H9 (cell line): ENCODE results near the gene GPN2. TPM values are rescaled to one million over a fixed set of nuclear protein-coding genes. Genes with fewer than 3 reads are reported as not detected.
A peak's percentile ranks its signal among the peaks of the same experiment; 100 is the strongest.

Source experiments
- DNase-seq: peaks from one replicate; pipeline ENCODE4 v3.0.0-alpha.2; 2017
- H2AFZ ChIP-seq: one replicate; pipeline ENCODE4 v1.6.1; 2013; ENCODE audit warnings: mild to moderate bottlenecking, low read length, control low read depth, moderate library complexity
- H2AK5ac ChIP-seq: 2 replicates; pipeline ENCODE4 v1.6.1; 2013; ENCODE audit warnings: low read length, control low read depth, mixed read lengths; ENCODE audit not compliant: insufficient read length
- H2BK120ac ChIP-seq: one replicate; pipeline ENCODE4 v1.6.1; 2013; ENCODE audit warnings: low read depth, mild to moderate bottlenecking, low read length, control low read depth, inconsistent platforms; ENCODE audit not compliant: poor library complexity, severe bottlenecking
- H2BK12ac ChIP-seq: 2 replicates; pipeline ENCODE4 v1.6.1; 2013; ENCODE audit warnings: low read length, control low read depth, mixed read lengths, low read depth; ENCODE audit not compliant: insufficient read length
- H2BK15ac ChIP-seq: 2 replicates; pipeline ENCODE4 v1.6.1; 2013; ENCODE audit warnings: low read depth, low read length, control low read depth
- H2BK20ac ChIP-seq: one replicate; pipeline ENCODE4 v1.6.1; 2013; ENCODE audit warnings: low read depth, mild to moderate bottlenecking, low read length, control low read depth, inconsistent platforms; ENCODE audit not compliant: poor library complexity, severe bottlenecking
- H2BK5ac ChIP-seq: 2 replicates; pipeline ENCODE4 v1.6.1; 2013; ENCODE audit warnings: low read length, control low read depth, mixed read lengths; ENCODE audit not compliant: insufficient read length
- H3K14ac ChIP-seq: 2 replicates; pipeline ENCODE4 v1.6.1; 2013; ENCODE audit warnings: low read length, control low read depth; ENCODE audit not compliant: insufficient read depth
- H3K18ac ChIP-seq: 2 replicates; pipeline ENCODE4 v1.6.1; 2013; ENCODE audit warnings: low read depth, mild to moderate bottlenecking, mixed read lengths, low read length, control low read depth; ENCODE audit not compliant: insufficient read length
- H3K23ac ChIP-seq: 2 replicates; pipeline ENCODE4 v1.6.1; 2013; ENCODE audit warnings: low read length, control low read depth, mixed read lengths, low read depth; ENCODE audit not compliant: insufficient read length
- H3K23me2 ChIP-seq: 2 replicates; pipeline ENCODE4 v1.6.1; 2013; ENCODE audit warnings: low read depth, mild to moderate bottlenecking, mixed read lengths, low read length, control low read depth; ENCODE audit not compliant: insufficient read length, poor library complexity, severe bottlenecking
- H3K27ac ChIP-seq: 2 replicates; pipeline ENCODE4 v1.5.1; 2013; ENCODE audit warnings: low read length, control low read depth, mixed read lengths, low read depth; ENCODE audit not compliant: insufficient read length
- H3K27me3 ChIP-seq: 2 replicates; pipeline ENCODE4 v1.6.1; 2013; ENCODE audit warnings: low read length, control low read depth, inconsistent platforms; ENCODE audit not compliant: insufficient read depth
- H3K4ac ChIP-seq: 2 replicates; pipeline ENCODE4 v1.6.1; 2013; ENCODE audit warnings: low read depth, mild to moderate bottlenecking, control low read depth, inconsistent platforms, low read length, moderate library complexity
- H3K4me1 ChIP-seq: 2 replicates; pipeline ENCODE4 v1.6.1; 2013; ENCODE audit warnings: low read length, control low read depth, inconsistent platforms; ENCODE audit not compliant: insufficient read depth
- H3K4me2 ChIP-seq: 2 replicates; pipeline ENCODE4 v1.6.1; 2013; ENCODE audit warnings: low read length, control low read depth, mixed read lengths; ENCODE audit not compliant: insufficient read length, insufficient read depth
- H3K56ac ChIP-seq: 2 replicates; pipeline ENCODE4 v1.6.1; 2013; ENCODE audit warnings: low read depth, mild to moderate bottlenecking, mixed read lengths, low read length, control low read depth; ENCODE audit not compliant: insufficient read length
- H3K79me1 ChIP-seq: 2 replicates; pipeline ENCODE4 v1.6.1; 2013; ENCODE audit warnings: low read depth, mild to moderate bottlenecking, moderate library complexity, low read length, control low read depth, inconsistent platforms; ENCODE audit not compliant: insufficient read depth, poor library complexity, severe bottlenecking
- H3K79me2 ChIP-seq: 2 replicates; pipeline ENCODE4 v1.6.1; 2013; ENCODE audit warnings: low read length, control low read depth, inconsistent platforms; ENCODE audit not compliant: insufficient read depth
- H3K9ac ChIP-seq: 2 replicates; pipeline ENCODE4 v1.6.1; 2013; ENCODE audit warnings: low read length, control low read depth, mixed read lengths; ENCODE audit not compliant: insufficient read length; ENCODE audit errors: extremely low read depth
- H3K9me3 ChIP-seq: one replicate; pipeline ENCODE4 v1.6.1; 2013; ENCODE audit warnings: low read depth, low read length, inconsistent platforms; ENCODE audit not compliant: control insufficient read depth
- H3T11ph ChIP-seq: one replicate; pipeline ENCODE4 v1.6.1; 2013; ENCODE audit warnings: mild to moderate bottlenecking, low read length, control low read depth, inconsistent platforms
- H4K20me1 ChIP-seq: one replicate; pipeline ENCODE4 v1.6.1; 2013; ENCODE audit not compliant: control insufficient read depth, insufficient read length, insufficient read depth
- H4K5ac ChIP-seq: 2 replicates; pipeline ENCODE4 v1.6.1; 2013; ENCODE audit warnings: low read depth, mild to moderate bottlenecking, mixed read lengths, low read length, control low read depth; ENCODE audit not compliant: insufficient read length
- H4K8ac ChIP-seq: replicated peaks from 2 replicates; pipeline ENCODE4 v1.6.1; 2013; ENCODE audit warnings: low read length, control low read depth, mixed read lengths, low read depth; ENCODE audit not compliant: insufficient read length
- H4K91ac ChIP-seq: 2 replicates; pipeline ENCODE4 v1.6.1; 2013; ENCODE audit warnings: low read depth, mild to moderate bottlenecking, moderate library complexity, mixed read lengths, low read length, control low read depth; ENCODE audit not compliant: insufficient read length
- H3K27ac Mint-ChIP-seq, 3 experiments: 2 replicates in 2 of 3; 3 replicates in 1 of 3; pipeline ENCODE4 v1.8.0; 2020 to 2021; ENCODE audit warnings: mixed read lengths in 3 of 3, mild to moderate bottlenecking in 1 of 3, moderate library complexity in 1 of 3
- H3K27me3 Mint-ChIP-seq: 2 replicates; pipeline ENCODE4 v1.8.0; 2021; ENCODE audit warnings: low read depth, mild to moderate bottlenecking, moderate library complexity, mixed read lengths
- H3K36me3 Mint-ChIP-seq, 3 experiments: 2 replicates in 2 of 3; 3 replicates in 1 of 3; pipeline ENCODE4 v1.8.0; 2020 to 2021; ENCODE audit warnings: low read depth in 3 of 3, mixed read lengths in 3 of 3; ENCODE audit not compliant: insufficient read depth in 1 of 3
- H3K4me1 Mint-ChIP-seq, 2 experiments: 2 replicates each; pipeline ENCODE4 v1.8.0; 2020; ENCODE audit warnings: mixed read lengths in 2 of 2
- H3K4me3 Mint-ChIP-seq, 2 experiments: 2 replicates in 1 of 2; 3 replicates in 1 of 2; pipeline ENCODE4 v1.8.0; 2020 to 2021; ENCODE audit warnings: mild to moderate bottlenecking in 2 of 2, mixed read lengths in 2 of 2, moderate library complexity in 1 of 2
- H3K9me3 Mint-ChIP-seq, 2 experiments: 2 replicates in 1 of 2; 3 replicates in 1 of 2; pipeline ENCODE4 v1.8.0; 2020; ENCODE audit warnings: mild to moderate bottlenecking in 2 of 2, mixed read lengths in 2 of 2, moderate library complexity in 1 of 2
- CTCF ChIP-seq: fragments of 200-600 bp; sonication (generic); conservative IDR thresholded peaks from 3 replicates; pipeline ENCODE4 v1.8.0; 2021; ENCODE audit warnings: antibody characterized with exemption, mild to moderate bottlenecking
- WGBS: extraction: QIAGEN DNeasy Blood & Tissue Kit; methylation state at CpG from one replicate; pipeline ENCODE4 v1.1.7; 2013; ENCODE audit warnings: missing lambda C conversion rate, low lambda C conversion rate, mixed read lengths; ENCODE audit not compliant: insufficient read length; ENCODE audit errors: extremely low coverage; 5-methylcytosine and 5-hydroxymethylcytosine counted together
- total RNA-seq: library from RNA; stranded (reverse); gene quantifications from 2 replicates; pipeline ENCODE4 v1.2.1, GENCODE V29; 2021

GPN2 gene
- total RNA-seq, 1 experiment from 2014 or later = 47.8 TPM

- H4K5ac ChIP-seq = no peak overlapping the region
- H3K27ac Mint-ChIP-seq = peak overlapping the region in 1 of 3 experiments; percentile 44; a peak in 1 of 7 replicates
- H3K27me3 ChIP-seq = no peaks in the 10 kb centered on the region
- H3K23ac ChIP-seq = no peak overlapping the region
- H3K27me3 Mint-ChIP-seq = no peaks in the 10 kb centered on the region
- no peaks in the 10 kb centered on the region for H3K4me1 ChIP-seq
- no peak overlapping the region for H3K14ac ChIP-seq
- H3K4me1 Mint-ChIP-seq = no peaks in the 10 kb centered on the region
- H4K8ac ChIP-seq = no peak overlapping the region
- no peaks in the 10 kb centered on the region for H3K79me1 ChIP-seq
- no peak for TF ChIP-seq CTCF
- no CpG with 5 or more reads among the region's 1 CpG for WGBS
- no peak overlapping the region for H2BK20ac ChIP-seq
- H2BK120ac ChIP-seq = no peak overlapping the region
- no peak overlapping the region for H3K4ac ChIP-seq
- H3K9ac ChIP-seq = no peak overlapping the region
- no peak overlapping the region for H3T11ph ChIP-seq
- H2BK12ac ChIP-seq = no peak overlapping the region
- no peak overlapping the region for H3K27ac ChIP-seq
- no peak overlapping the region for H3K4me2 ChIP-seq
- no peaks in the 10 kb centered on the region for H4K20me1 ChIP-seq
- H2BK5ac ChIP-seq = no peak overlapping the region
- H3K79me2 ChIP-seq = no peaks in the 10 kb centered on the region
- no peak overlapping the region for H4K91ac ChIP-seq
- H3K36me3 Mint-ChIP-seq = peaks cover 23 to 64% (median 38%) of the 10 kb centered on the region in 3 experiments
- H3K9me3 ChIP-seq = no peaks in the 10 kb centered on the region
- no peak overlapping the region for H3K4me3 Mint-ChIP-seq
- no peak overlapping the region for H2AFZ ChIP-seq
- no peak overlapping the region for H2BK15ac ChIP-seq
- H3K9me3 Mint-ChIP-seq = no peaks in the 10 kb centered on the region; a peak in 1 of 5 replicates
- no peak overlapping the region for H3K56ac ChIP-seq
- no peak overlapping the region for H2AK5ac ChIP-seq
- H3K18ac ChIP-seq = no peak overlapping the region
- no peak for DNase-seq
- H3K23me2 ChIP-seq = no peaks in the 10 kb centered on the region
These were observed 50.8 kb downstream of the GPN2 start for GRCh38 chr1:26839339-26839722.
